ENCODE data around the gene RNU1-3.
"Not testable (repeated sequence)": the region's sequence is repeated elsewhere in the genome, so short reads cannot be mapped to it uniquely, and the experiment has no call there.

Gene RNU1-3

DNA sequence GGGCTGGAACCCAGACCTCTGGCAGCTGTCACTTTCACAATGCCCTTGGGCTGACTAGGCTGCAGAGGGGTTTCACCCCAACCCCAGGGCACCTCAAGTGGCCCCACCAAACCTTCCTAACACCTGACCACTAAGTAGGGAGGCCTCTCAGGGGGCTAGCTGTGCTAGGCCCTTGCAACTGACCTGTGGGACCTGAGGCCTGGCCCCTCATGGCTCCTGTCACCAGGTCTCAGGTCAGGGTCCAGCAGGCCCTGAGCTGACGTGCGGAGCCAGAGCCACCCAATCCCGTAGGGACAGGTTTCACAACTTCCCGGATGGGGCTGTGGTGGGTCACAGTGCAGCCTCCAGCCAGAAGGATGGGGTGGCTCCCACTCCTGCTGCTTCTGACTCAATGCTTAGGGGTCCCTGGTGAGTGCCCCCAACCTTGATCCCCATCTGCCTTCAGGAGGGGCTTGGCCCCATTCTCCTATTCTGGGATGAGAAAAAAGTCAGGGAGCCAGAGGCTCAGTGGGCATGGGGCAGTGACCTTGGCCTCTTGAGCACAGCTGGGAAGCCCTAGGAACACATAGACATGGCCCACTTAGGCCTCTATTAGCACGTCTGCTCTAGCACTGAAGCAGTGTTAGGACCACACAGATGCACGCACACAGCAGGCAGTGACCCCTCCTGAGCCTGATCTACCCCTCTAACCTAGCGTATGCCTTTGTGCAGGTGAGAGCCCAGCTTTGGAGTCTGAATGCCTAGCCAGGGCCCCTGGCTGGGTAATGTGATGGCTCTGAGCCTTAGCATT, 21.3 kb downstream of the RNU1-3 start:
- not testable (repeated sequence) for FAIRE-seq; DNase-seq (ENCODE audit: insufficient read length, low spot score)

DNA sequence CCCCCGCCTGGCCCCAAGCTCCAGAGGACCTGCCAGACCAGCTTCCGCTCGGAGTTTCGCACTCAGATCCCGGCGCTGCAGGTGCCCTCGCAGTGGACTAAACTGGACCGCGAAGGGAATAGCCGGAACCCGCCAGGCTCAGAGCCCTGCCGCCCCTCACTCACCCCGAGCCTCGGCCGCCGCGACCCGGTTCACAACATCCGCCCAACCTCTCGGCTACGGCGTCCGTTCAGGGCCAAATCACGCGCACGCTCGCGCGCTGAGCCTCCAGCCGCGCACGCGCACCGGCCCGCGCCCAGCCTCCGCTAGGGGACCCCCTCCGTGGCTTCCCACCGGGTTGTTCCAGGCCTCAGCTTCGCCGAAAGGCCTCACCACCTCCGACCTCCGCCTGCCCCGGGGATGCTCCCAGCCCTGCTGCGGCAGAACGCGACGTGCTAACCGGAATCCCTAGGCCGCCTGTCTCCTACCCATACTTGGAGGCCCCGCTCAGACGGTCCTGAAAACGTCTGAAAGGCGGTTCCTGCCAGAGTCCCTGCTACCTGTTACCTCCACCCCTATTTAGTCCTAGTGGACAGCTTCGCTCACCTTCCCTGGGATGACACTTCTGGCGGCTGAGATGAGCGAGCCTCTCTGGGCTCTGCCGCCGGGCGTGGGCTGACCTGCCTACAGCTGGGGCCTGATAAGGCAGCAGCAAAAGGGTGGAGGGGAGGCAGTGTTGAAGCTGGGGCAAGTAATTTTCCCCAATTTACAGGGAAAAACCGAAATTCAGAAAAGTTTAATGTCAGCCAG, 22.1 kb downstream of the RNU1-3 start:
- not testable (repeated sequence) for FAIRE-seq
- peak; percentile 94 for DNase-seq (ENCODE audit: insufficient read length, low spot score)

DNA sequence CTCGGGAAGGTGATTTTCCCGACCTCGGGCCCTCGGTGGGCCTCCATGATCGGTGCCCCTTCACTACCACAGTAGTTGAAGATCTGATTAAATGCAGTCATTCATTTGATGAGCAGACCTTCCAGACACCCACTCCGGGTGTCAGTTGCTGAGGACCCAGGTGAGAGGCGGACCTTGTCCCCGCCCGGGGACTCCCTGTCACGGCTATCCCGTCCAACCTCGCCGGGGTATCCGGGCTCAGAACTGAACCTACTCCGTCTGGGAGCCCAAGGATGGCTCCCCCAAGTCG, 22.6 kb downstream of the RNU1-3 start:
- TF ChIP-seq, protein P1, sequence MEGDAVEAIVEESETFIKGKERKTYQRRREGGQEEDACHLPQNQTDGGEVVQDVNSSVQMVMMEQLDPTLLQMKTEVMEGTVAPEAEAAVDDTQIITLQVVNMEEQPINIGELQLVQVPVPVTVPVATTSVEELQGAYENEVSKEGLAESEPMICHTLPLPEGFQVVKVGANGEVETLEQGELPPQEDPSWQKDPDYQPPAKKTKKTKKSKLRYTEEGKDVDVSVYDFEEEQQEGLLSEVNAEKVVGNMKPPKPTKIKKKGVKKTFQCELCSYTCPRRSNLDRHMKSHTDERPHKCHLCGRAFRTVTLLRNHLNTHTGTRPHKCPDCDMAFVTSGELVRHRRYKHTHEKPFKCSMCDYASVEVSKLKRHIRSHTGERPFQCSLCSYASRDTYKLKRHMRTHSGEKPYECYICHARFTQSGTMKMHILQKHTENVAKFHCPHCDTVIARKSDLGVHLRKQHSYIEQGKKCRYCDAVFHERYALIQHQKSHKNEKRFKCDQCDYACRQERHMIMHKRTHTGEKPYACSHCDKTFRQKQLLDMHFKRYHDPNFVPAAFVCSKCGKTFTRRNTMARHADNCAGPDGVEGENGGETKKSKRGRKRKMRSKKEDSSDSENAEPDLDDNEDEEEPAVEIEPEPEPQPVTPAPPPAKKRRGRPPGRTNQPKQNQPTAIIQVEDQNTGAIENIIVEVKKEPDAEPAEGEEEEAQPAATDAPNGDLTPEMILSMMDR (IDR thresholded peaks at IDR 0.05; ENCODE audit: insufficient read depth, missing control alignments), result no peak
- no peak for FAIRE-seq

DNA sequence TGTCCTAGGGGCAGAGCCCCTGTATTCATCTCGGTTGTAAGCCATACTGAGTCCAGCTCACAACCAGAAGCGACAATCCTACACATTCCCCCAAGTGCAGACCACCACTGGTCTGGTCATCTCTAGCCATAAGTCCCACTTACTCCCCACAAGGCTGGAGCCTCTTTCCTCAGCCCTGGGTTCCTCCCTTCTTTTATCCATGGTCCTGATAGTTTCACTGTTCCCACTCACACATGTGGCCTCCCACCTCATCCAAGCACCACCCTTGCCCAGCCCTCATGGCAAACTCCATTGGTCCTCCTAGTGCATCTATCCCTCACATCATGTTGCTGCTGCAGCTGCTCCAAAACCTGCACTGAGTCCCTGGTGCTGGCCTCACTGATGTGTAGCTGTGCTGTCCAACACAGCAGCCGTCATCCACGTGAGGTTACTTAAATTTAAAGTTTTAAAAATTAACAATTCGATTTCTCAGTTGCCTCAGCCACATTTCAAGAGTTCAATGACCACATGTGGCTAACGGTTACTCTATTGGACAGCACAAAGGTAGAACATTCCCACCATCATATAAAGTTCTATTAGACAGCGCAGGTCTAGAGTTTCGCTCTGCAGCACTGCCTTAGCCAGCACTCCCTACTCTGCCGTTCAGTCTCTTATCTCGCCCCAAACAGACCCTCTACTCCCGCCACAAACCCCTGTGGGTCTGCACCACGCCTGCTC, 23.1 kb downstream of the RNU1-3 start:
- DNase-seq (ENCODE audit: insufficient read length, low spot score); FAIRE-seq: not testable (repeated sequence)

More for the DNA sequence above, 22.6 kb downstream of the RNU1-3 start:
- DNase-seq (ENCODE audit: insufficient read length, low spot score), result no peak

DNA sequence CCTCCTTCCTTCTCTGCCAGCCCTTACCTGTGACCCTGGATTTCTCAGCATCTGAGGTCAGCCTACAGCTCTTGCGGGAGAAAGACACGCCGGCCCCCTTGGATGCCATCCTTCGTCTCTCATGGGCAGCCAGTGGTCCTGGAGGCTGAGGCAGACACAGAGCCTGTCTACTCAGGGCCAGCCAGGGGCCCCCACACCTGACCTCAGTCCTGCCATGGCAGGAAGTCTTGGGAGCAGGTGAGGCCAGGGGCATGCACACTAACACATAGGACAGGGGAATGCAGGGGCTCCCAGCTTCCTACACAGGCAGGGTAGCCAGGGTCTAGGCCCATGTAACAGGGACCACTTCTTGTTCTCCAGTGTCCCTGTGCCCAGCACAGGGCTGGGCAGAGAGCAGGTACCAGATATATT, 23.7 kb downstream of the RNU1-3 start:
- not testable (repeated sequence) for DNase-seq (ENCODE audit: insufficient read length, low spot score)

DNA sequence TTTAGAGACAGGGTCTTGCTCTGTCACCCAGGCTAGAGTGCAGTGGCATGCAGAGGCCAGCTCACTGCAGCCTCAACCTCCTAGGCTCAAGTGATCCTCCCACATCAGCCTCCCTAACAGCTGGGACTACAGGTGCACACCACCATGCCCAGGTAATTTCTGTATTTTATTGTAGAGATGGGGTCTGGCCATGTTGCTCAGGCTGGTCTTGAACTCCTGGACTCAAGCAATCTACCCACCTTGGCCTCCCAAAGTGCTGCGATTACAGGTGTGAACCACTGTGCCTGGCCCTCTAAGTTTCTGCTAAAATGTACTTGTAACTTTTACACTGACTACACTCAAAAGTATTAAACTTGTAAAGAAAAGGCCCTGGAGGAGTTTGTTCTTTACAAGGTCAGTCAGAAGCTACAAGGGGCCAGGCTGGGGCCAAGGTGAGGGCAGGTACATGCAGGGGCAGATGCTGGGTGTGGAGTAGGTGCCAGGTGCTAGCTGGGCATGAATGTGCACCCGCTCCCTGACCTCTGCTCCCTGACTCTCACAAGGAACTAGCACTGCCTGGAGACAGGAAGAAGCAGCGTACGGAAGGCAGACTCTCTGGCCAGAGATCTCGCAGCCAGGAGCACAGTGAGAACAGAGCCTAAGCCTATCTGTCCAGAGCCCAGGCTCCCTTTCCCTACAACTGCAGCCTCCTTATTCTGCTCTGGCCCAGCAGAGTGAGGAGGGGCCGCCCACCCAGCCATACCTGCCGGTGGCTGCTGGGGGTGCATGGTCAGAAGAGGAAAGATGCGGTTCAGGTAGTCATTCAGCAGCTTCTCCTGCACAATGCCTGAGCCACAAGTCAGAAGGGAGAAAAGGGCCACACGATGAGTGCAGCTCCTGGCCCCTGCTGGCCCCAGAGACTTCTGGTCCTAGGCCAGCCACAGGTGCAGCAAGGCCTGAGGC, 24.5 kb downstream of the RNU1-3 start:
- DNase-seq (ENCODE audit: insufficient read length, low spot score); FAIRE-seq: not testable (repeated sequence)

More for the DNA sequence above, 23.7 kb downstream of the RNU1-3 start:
- not testable (repeated sequence) for FAIRE-seq

DNA sequence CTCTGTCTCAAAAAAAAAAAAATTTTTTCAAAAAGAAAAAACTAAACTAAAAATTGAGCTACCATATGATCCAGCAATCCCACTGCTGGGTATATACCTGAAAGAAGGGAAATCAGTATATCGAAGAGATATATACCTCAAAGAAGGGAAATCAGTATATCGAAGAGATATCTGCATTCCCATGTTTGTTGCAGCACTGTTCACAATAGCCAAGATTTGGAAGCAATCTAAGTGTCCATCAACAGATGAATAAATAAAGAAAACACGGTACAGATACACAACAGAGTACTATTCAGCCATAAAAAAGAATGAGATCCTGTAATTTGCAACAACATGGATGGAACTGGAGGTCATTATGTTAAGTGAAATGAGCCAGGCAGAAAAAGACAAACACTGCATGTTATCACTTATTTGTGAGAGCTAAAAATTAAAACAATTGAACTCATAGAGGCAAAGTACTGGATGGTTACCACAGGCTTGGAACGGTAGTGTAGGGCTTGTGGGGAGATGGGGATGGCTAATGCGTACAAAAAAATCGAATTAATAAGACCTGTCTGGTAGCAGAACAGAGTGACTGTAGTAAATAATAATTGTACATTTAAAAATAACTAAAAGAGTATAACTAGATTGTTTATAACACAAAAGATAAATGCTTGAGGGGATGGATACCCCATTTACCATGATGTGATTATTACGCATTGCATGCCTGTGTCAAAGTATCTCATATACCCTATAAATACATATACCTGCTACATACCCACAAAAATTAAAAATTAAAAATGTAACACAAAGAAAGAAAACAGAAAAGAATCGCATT, 25.4 kb downstream of the RNU1-3 start:
- not testable (repeated sequence) for FAIRE-seq; DNase-seq (ENCODE audit: insufficient read length, low spot score)

DNA sequence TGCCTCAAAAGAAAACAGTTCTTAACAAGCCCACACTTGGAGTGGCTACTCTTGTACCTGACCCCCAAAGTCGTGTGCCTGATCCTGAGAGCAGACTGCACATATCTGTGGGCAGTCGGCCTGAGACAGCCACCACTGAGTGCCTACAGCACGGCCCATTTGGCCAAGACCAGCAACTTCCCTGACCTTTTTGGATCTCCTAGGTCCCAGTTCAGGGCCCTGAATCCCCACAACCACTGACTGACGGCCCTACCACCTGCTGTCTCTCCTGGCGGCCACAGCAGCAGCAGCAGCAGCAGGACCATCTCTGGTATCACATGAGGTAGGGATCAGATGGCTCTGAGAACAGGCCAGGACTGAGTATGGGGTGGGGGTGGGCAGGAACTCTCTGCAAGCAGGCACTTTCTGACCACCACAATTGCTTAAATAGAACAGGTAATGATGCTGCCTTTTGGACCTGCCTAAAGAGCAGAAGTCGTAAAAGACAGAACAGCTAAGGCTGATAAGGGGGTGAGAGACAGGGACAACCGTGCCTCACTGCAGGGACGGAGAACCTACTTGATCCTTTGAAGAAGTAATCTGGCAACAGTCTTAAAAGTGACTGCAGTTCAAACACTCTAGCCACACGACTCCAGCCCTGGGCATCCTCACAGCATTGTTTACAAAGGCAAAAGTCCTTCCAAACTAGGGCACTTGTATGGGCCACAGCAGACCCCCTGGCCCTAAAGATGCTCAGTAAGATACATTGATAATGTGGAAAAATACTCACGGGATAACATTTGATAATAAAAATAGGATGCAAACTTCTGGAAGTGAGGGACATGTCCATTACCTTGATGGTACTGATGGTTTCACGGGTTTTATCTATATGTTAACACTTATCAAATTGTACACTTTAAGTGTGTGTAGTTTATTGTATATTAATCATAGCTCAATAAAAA, 27.4 kb downstream of the RNU1-3 start:
- not testable (repeated sequence) for FAIRE-seq; DNase-seq (ENCODE audit: insufficient read length, low spot score)

DNA sequence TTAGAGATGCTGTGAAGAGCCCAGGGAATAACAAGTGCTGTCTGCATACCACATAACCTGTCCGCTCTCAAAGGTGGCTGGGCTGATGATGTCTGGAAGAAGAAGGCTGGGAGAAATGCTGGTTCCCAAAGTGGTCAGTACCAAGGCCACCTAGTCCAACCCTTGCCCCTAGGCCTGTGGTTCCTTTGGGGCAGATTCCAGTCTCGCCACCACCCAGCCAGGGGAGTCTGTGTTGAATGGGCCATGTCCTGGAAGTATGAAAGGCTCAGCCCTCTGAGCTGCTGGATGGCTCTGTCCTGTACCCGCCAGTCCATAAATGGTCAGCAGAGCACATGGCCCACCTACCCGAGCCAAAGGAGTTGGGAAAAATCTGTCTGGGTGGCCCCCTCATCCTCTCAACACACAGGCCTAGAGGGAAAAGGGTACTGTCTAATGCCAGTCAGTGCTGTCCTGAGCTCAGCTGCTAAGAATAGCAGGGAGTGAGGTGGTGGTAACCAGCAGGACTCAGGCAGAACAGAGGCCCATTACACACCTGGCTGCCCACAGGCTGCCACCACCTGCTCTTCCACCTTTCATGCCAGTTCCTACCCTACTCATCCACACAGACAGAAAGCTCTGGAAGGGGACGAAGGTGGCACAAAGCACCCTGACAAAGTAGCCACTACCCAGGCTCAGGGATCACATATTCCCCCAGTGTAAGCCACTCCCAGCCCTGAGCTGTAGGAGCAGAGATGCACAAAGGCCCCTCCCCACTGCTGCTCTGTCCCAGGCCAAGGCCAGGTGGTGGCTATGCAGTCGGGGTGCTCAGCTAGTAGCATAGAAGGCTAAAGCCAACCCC, 28.6 kb downstream of the RNU1-3 start:
- not testable (repeated sequence) for DNase-seq (ENCODE audit: insufficient read length, low spot score); FAIRE-seq

DNA sequence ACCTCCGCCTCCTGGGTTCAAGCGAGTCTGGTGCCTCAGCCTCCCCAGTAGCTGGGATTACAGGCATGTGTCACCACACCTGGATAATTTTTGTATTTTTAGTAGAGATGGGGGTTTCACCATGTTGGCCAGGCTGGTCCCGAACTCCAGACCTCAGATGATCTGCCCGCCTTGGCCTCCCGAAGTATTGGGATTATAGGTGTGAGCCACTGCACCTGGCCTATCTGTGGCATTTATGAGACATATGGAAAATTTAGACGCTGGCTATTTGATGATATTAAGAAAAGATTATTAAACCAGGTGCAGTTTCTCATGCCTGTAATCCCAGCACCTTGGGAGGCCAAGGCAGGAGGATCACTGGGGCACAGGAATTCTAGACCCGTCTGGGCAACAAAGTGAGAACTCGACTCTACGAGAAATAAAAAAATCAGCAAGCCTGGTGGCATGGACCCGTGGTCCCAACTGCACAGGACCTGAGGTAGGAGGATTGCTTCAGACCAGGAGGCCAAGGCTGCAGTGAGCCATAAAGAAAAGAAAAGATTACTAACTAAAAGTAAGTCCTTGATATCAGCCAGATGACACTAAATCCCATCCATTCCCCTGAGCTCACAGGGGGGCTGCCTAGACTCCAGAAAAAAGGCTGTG, 30.1 kb downstream of the RNU1-3 start:
- not testable (repeated sequence) for DNase-seq (ENCODE audit: insufficient read length, low spot score); FAIRE-seq

DNA sequence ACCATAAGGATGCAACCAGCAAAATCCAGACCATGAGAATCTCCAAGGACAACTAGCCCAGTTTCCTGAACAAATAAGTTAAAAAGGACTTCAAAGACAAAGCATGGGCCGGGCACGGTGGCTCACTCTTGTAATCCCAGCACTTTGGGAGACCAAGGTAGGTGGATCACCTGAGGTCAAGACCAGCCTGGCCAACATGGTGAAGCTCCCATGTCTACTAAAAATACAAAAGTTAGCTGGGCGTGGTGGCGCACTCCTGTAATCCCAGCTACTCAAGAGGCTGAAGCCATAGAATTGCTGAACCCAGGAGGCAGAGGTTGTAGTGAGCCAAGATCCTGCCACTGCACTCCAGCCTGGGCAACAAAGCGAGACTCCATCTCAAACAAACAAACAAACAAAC, 30.8 kb downstream of the RNU1-3 start:
- FAIRE-seq; DNase-seq (ENCODE audit: insufficient read length, low spot score): not testable (repeated sequence)

DNA sequence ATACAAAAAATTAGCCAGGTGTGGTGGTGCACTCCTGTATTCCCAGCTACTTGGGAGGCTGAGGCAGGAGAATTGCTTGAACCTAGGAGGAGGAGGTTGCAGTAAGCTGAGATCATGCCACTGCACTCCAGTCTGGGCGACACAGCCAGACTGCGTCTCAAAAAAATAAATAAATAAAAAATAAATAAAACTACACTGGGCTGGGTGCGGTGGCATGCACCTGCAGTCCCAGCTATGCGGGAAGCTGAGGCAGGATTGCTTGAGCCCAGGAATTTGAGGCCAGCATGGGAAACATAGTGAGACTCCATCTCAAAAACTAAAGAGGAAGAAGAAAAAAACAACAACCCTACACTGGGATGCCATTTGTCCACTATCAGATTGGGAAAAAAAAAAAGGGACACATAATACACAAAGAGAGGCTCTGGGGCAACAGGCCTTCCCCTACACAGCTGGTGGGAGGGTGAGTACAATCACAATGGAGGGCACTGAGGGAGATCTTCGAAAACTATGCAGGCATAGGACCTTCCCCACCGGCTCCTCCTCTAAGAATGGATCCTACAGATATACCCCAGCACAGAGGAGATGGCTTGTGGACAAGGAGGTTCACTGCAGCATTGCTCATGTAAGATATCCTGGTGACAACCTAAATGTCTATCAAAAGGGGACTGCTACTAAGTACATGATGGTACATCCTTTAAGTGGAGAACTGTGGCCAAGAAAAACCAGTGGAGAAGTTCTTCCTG, 33.0 kb downstream of the RNU1-3 start:
- not testable (repeated sequence) for FAIRE-seq; DNase-seq (ENCODE audit: insufficient read length, low spot score)

DNA sequence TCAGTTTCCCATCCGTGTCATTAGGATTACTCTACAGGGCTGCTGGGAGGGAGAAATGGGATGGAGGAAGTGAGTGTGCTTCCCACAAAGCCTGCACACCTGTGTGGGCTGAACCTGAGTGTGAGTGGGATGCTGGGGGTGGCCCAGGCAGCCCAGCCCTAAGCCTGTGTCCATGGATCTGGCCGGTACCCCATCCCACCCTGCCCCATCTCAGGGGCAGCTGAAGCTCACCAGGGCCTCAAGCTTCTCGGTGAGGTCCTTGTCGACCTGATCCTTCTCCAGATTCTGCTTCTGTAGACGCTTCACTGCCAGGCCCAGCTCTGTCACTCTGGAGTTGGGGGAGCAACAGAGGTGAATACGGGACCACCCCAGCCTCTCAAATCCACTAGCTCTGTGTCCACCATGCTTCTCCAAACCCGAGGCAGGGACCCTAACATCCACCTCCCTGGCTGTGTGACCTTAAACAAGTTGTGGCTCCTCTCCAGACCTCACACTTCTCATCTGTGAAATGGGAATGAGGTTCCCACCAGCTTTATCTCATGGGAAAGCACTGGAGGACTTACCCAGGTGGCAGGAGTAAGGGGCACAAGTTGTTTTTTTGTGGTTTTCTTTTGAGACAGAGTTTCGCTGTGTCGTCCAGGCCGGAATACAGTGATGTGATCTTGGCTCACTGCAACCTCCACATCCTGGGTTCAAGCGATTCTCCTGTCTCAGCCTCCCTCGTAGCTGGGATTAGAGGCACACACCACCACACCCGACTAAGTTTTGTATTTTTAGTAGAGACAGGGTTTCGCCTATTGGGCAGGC, 34.5 kb downstream of the RNU1-3 start:
- FAIRE-seq; DNase-seq (ENCODE audit: insufficient read length, low spot score): not testable (repeated sequence)

Measured in D721Med (cell line).